ENCODE measurements around the gene AGAP1. TPM values are rescaled to one million over a fixed set of nuclear protein-coding genes. Genes with fewer than 3 reads are reported as not detected.

Gene AGAP1
- total RNA-seq, 1 donor from 2014 or later = 20.4 TPM

GRCh38 chr2:235564066-235564465, 70.2 kb downstream of the AGAP1 start:
- no peaks in the 10 kb centered on the region for H3K36me3 ChIP-seq
- no peak overlapping the region for H2AFZ ChIP-seq (replicated peaks)
- H3K4me1 ChIP-seq = peaks cover 13% of the 10 kb centered on the region
- peaks cover 60% of the 10 kb centered on the region for H4K20me1 ChIP-seq (ENCODE audit: low read depth)
- Mint-ChIP-seq H3K36me3 (peaks cover 19% of the 10 kb centered on the region), H3K27me3 (ENCODE audit: insufficient read depth, low read depth) (peaks cover 10% of the 10 kb centered on the region), H3K27ac (no peak overlapping the region), H3K4me1 (peaks cover 36% of the 10 kb centered on the region), H3K4me3 (no peak overlapping the region), H3K9me3 (peaks cover 5% of the 10 kb centered on the region)
- H3F3A ChIP-seq (ENCODE audit: low read depth) = no peaks in the 10 kb centered on the region
- H3K79me2 ChIP-seq (ENCODE audit: low read depth) = peaks cover 92% of the 10 kb centered on the region
- no peaks in the 10 kb centered on the region for H3K27me3 ChIP-seq
- no peak overlapping the region for H3K4me3 ChIP-seq
- no peaks in the 10 kb centered on the region for H3K9me3 ChIP-seq (ENCODE audit: low read depth)
- H3K9ac ChIP-seq = no peak overlapping the region
- no peak overlapping the region for H3K4me2 ChIP-seq
- H3K27ac ChIP-seq = no peak overlapping the region
- DNase-seq (ENCODE audit: low spot score) = no peak
- no peak for TF ChIP-seq CTCF (IDR thresholded peaks at IDR 0.05)
- TF ChIP-seq EZH2phosphoT487 (IDR thresholded peaks at IDR 0.05) = no peak
- TF ChIP-seq EZH2 (IDR thresholded peaks at IDR 0.05) = no peak

GRCh38 chr2:235564884-235565530, 71.2 kb downstream of the AGAP1 start:
- peaks cover 5% of the 10 kb centered on the region for H3K9me3 Mint-ChIP-seq
- H3K27me3 Mint-ChIP-seq (ENCODE audit: insufficient read depth, low read depth) = peaks cover 10% of the 10 kb centered on the region
- Histone ChIP-seq H4K20me1 (ENCODE audit: low read depth) (peaks cover 52% of the 10 kb centered on the region), H3K9ac (no peak overlapping the region), H3K4me2 (no peak overlapping the region), H3K79me2 (ENCODE audit: low read depth) (peaks cover 91% of the 10 kb centered on the region), H3K4me1 (peaks cover 17% of the 10 kb centered on the region), H3K9me3 (ENCODE audit: low read depth) (no peaks in the 10 kb centered on the region), H3K36me3 (no peaks in the 10 kb centered on the region), H3K4me3 (no peak overlapping the region), H3K27me3 (no peaks in the 10 kb centered on the region), H3F3A (ENCODE audit: low read depth) (no peaks in the 10 kb centered on the region), H2AFZ (replicated peaks) (no peak overlapping the region), H3K27ac (no peak overlapping the region)
- TF ChIP-seq CTCF (IDR thresholded peaks at IDR 0.05) (no peak), EZH2 (IDR thresholded peaks at IDR 0.05) (no peak), EZH2phosphoT487 (IDR thresholded peaks at IDR 0.05) (no peak)
- H3K4me3 Mint-ChIP-seq = no peak overlapping the region
- H3K36me3 Mint-ChIP-seq = peaks cover 17% of the 10 kb centered on the region
- no peak overlapping the region for H3K27ac Mint-ChIP-seq
- H3K4me1 Mint-ChIP-seq = peaks cover 36% of the 10 kb centered on the region
- DNase-seq (ENCODE audit: low spot score) = no peak

- Mint-ChIP-seq H3K27me3 (ENCODE audit: insufficient read depth, low read depth) (peaks cover 10% of the 10 kb centered on the region), H3K36me3 (peaks cover 17% of the 10 kb centered on the region), H3K4me1 (peaks cover 23% of the 10 kb centered on the region), H3K4me3 (no peak overlapping the region), H3K9me3 (peaks cover 5% of the 10 kb centered on the region), H3K27ac (no peak overlapping the region)
- H3F3A ChIP-seq (ENCODE audit: low read depth) = no peaks in the 10 kb centered on the region
- TF ChIP-seq EZH2phosphoT487 (IDR thresholded peaks at IDR 0.05) = no peak
- TF ChIP-seq CTCF (IDR thresholded peaks at IDR 0.05) = no peak
- no peak for TF ChIP-seq EZH2 (IDR thresholded peaks at IDR 0.05)
- no peak overlapping the region for H3K9ac ChIP-seq
- H3K79me2 ChIP-seq (ENCODE audit: low read depth) = peaks cover 85% of the 10 kb centered on the region
- H3K36me3 ChIP-seq = no peaks in the 10 kb centered on the region
- H3K4me2 ChIP-seq = no peak overlapping the region
- H2AFZ ChIP-seq (replicated peaks) = no peak overlapping the region
- H3K4me1 ChIP-seq = peaks cover 16% of the 10 kb centered on the region
- H3K9me3 ChIP-seq (ENCODE audit: low read depth) = no peaks in the 10 kb centered on the region
- H3K27ac ChIP-seq = no peak overlapping the region
- no peak for DNase-seq (ENCODE audit: low spot score)
- H3K4me3 ChIP-seq = no peak overlapping the region
- no peaks in the 10 kb centered on the region for H3K27me3 ChIP-seq
- peaks cover 41% of the 10 kb centered on the region for H4K20me1 ChIP-seq (ENCODE audit: low read depth)
Observed at GRCh38 chr2:235566415-235566814, 72.6 kb downstream of the AGAP1 start.

Data from neural progenitor cell (in vitro differentiated cells).